Measurements from ENCODE around the gene RAB9A. TPM values are rescaled to one million over a fixed set of nuclear protein-coding genes. Genes with fewer than 3 reads are reported as not detected.

RAB9A gene
- total RNA-seq, 1 donor from 2014 or later = 15.0 TPM

- TF ChIP-seq POLR2A (IDR thresholded peaks at IDR 0.05) (no peak), POLR2AphosphoS5 (IDR thresholded peaks at IDR 0.05; ENCODE audit: insufficient read depth in 1 of 2, low read depth in 1 of 2) (no peak)
- TF ChIP-seq, protein P1, sequence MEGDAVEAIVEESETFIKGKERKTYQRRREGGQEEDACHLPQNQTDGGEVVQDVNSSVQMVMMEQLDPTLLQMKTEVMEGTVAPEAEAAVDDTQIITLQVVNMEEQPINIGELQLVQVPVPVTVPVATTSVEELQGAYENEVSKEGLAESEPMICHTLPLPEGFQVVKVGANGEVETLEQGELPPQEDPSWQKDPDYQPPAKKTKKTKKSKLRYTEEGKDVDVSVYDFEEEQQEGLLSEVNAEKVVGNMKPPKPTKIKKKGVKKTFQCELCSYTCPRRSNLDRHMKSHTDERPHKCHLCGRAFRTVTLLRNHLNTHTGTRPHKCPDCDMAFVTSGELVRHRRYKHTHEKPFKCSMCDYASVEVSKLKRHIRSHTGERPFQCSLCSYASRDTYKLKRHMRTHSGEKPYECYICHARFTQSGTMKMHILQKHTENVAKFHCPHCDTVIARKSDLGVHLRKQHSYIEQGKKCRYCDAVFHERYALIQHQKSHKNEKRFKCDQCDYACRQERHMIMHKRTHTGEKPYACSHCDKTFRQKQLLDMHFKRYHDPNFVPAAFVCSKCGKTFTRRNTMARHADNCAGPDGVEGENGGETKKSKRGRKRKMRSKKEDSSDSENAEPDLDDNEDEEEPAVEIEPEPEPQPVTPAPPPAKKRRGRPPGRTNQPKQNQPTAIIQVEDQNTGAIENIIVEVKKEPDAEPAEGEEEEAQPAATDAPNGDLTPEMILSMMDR (IDR thresholded peaks at IDR 0.05) = no peak
- Histone ChIP-seq H3K9me3 (no peaks in the 10 kb centered on the region), H3K27ac (no peak overlapping the region), H3K4me1 (peaks cover 19% of the 10 kb centered on the region), H3K4me3 (no peak overlapping the region), H3K27me3 (no peaks in the 10 kb centered on the region), H3K36me3 (peaks cover 0 to 13% of the 10 kb centered on the region in 2 donors)
- DNase-seq (ENCODE audit: extremely low spot score in 2 of 2) = no peak
- intact Hi-C loops (cut with DNase I) = no loop called here
Observed at GRCh38 chrX:13716455-13716854, 27.5 kb downstream of the RAB9A start.

DNA sequence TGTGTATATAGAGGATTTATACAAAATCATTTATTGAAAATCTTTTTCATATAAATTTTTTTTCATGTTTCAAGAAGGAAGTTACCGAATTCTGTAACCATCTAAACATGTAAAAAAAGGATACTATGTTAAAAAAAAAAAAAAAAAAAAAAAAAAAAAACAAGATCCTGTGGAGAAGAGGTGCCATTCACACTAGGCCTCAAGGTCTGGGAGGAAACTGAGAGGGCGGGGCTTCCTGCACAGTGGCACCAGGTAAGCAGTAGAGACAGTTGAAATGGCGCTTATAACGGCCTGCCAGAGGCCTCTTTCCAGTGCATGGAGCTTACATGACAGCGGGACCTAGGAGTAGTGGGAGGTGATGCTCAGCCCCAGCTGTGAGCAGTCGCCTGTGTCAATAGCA lies 28.0 kb downstream of the RAB9A start:
- Histone ChIP-seq H3K27ac (no peak overlapping the region), H3K36me3 (peaks cover 0 to 13% of the 10 kb centered on the region in 2 donors), H3K4me3 (no peak overlapping the region), H3K27me3 (no peaks in the 10 kb centered on the region), H3K9me3 (no peaks in the 10 kb centered on the region), H3K4me1 (peaks cover 19% of the 10 kb centered on the region)
- DNase-seq (ENCODE audit: extremely low spot score in 2 of 2) = no peak
- TF ChIP-seq POLR2AphosphoS5 (IDR thresholded peaks at IDR 0.05; ENCODE audit: insufficient read depth in 1 of 2, low read depth in 1 of 2) (no peak), POLR2A (IDR thresholded peaks at IDR 0.05) (no peak)
- TF ChIP-seq, protein P1 (IDR thresholded peaks at IDR 0.05) = no peak
- intact Hi-C loops (cut with DNase I) = no loop called here

GRCh38 chrX:13717700-13718472 lies 29.0 kb downstream of the RAB9A start:
- peaks cover 19% of the 10 kb centered on the region for H3K4me1 ChIP-seq
- no peak for DNase-seq (ENCODE audit: extremely low spot score in 2 of 2)
- H3K9me3 ChIP-seq = no peaks in the 10 kb centered on the region
- H3K36me3 ChIP-seq = peaks cover 0 to 8% of the 10 kb centered on the region in 2 donors
- peak overlapping the region; percentile 31 for H3K27ac ChIP-seq
- TF ChIP-seq POLR2A (IDR thresholded peaks at IDR 0.05) = no peak
- no peak for TF ChIP-seq POLR2AphosphoS5 (IDR thresholded peaks at IDR 0.05; ENCODE audit: insufficient read depth in 1 of 2, low read depth in 1 of 2)
- TF ChIP-seq, protein P1 (IDR thresholded peaks at IDR 0.05) = no peak
- H3K4me3 ChIP-seq = no peak overlapping the region
- H3K27me3 ChIP-seq = no peaks in the 10 kb centered on the region
- intact Hi-C loops (cut with DNase I) = no loop called here

- Histone ChIP-seq H3K4me3 (no peak overlapping the region), H3K27me3 (no peaks in the 10 kb centered on the region), H3K27ac (peak overlapping the region; percentile 31), H3K36me3 (peaks cover 0 to 4% of the 10 kb centered on the region in 2 donors), H3K4me1 (peaks cover 19% of the 10 kb centered on the region), H3K9me3 (no peaks in the 10 kb centered on the region)
- intact Hi-C loops (cut with DNase I) = no loop called here
- no peak for TF ChIP-seq POLR2A (IDR thresholded peaks at IDR 0.05)
- DNase-seq (ENCODE audit: extremely low spot score in 2 of 2) = no peak
Observed at GRCh38 chrX:13719192-13719856, 30.4 kb downstream of the RAB9A start.

GRCh38 chrX:13721371-13721770 lies 32.4 kb downstream of the RAB9A start:
- no peak for TF ChIP-seq POLR2A (IDR thresholded peaks at IDR 0.05)
- TF ChIP-seq, protein P1 (IDR thresholded peaks at IDR 0.05) = no peak
- no peak for TF ChIP-seq POLR2AphosphoS5 (IDR thresholded peaks at IDR 0.05; ENCODE audit: insufficient read depth in 1 of 2, low read depth in 1 of 2)
- intact Hi-C loops (cut with DNase I) = no loop called here
- H3K9me3 ChIP-seq = no peaks in the 10 kb centered on the region
- peak overlapping the region; percentile 59 for H3K27ac ChIP-seq
- no peak for DNase-seq (ENCODE audit: extremely low spot score in 2 of 2)
- H3K27me3 ChIP-seq = no peaks in the 10 kb centered on the region
- H3K36me3 ChIP-seq = peaks cover 0 to 4% of the 10 kb centered on the region in 2 donors
- no peak overlapping the region for H3K4me3 ChIP-seq
- peaks cover 19% of the 10 kb centered on the region for H3K4me1 ChIP-seq
